HepG2 (cell line): Measurements from ENCODE around the gene PSMC5. TPM values are rescaled to one million over a fixed set of nuclear protein-coding genes. Genes with fewer than 3 reads are reported as not detected.
A peak's percentile ranks its signal among the peaks of the same experiment; 100 is the strongest.

Experiments
- EHMT2 ChIP-seq: fragments of 200-600 bp; sonication (generic); IDR thresholded peaks from 2 replicates; pipeline ENCODE4 v1.7.0; 2017; ENCODE audit warnings: antibody characterized with exemption, low read depth, low read length, borderline replicate concordance
- IRF9 ChIP-seq: sonication (generic); formaldehyde crosslinking; IDR thresholded peaks from 2 replicates; pipeline ENCODE4 v1.8.0; 2022; ENCODE audit warnings: missing genetic modification reagents, mild to moderate bottlenecking, borderline replicate concordance
- NR0B2 ChIP-seq: sonication (generic); formaldehyde crosslinking; IDR thresholded peaks from 2 replicates; pipeline ENCODE4 v1.4.0; 2020; ENCODE audit warnings: mild to moderate bottlenecking, missing genetic modification reagents
- WIZ ChIP-seq: sonication (generic); formaldehyde crosslinking; IDR thresholded peaks from 2 replicates; pipeline ENCODE4 v1.5.1; 2020; ENCODE audit warnings: mild to moderate bottlenecking, missing genetic modification reagents
- ZFP91 ChIP-seq: sonication (generic); formaldehyde crosslinking; IDR thresholded peaks from 2 replicates; pipeline ENCODE4 v1.9.0; 2022; ENCODE audit warnings: missing genetic modification reagents, mild to moderate bottlenecking, borderline replicate concordance
- ZHX2 ChIP-seq, 2 experiments: sonication (generic) in 1 of 2; formaldehyde crosslinking in 1 of 2; IDR thresholded peaks; 2 replicates each; pipeline versions ENCODE4 v1.6.1 to v1.9.0; 2014 to 2022; ENCODE audit warnings: antibody characterized with exemption in 1 of 2, borderline replicate concordance in 1 of 2, inconsistent platforms in 1 of 2, low read depth in 1 of 2, missing genetic modification reagents in 1 of 2
- ZNF275 ChIP-seq: sonication (generic); formaldehyde crosslinking; IDR thresholded peaks from 2 replicates; pipeline ENCODE4 v1.8.0; 2022; ENCODE audit warnings: missing genetic modification reagents, mild to moderate bottlenecking, inconsistent platforms, borderline replicate concordance
- ZNF280B ChIP-seq: sonication (generic); formaldehyde crosslinking; IDR thresholded peaks from 2 replicates; pipeline ENCODE4 v1.5.0; 2020; ENCODE audit warnings: missing genetic modification reagents, mild to moderate bottlenecking, borderline replicate concordance
- ZNF33B ChIP-seq: sonication (generic); formaldehyde crosslinking; IDR thresholded peaks from 2 replicates; pipeline ENCODE4 v1.5.1; 2020; ENCODE audit warnings: mild to moderate bottlenecking, missing genetic modification reagents
- polyA plus RNA-seq, 8 experiments: library from polyadenylated mRNA; depleted of rRNA in 3 of 8; stranded (reverse) in 7 of 8; unstranded in 1 of 8; fragments of >200 nt; fragmentation: Illumina TruSeq in 4 of 8; extraction: Trizol in 4 of 8; gene quantifications; 2 replicates each; pipeline versions ENCODE4 v1.2.1 to v1.2.3, GENCODE V29; 2011 to 2016; ENCODE audit warnings: low read depth in 4 of 8, missing spikeins in 1 of 8, mixed read lengths in 1 of 8; ENCODE audit not compliant: insufficient read depth in 1 of 8
- total RNA-seq, 5 experiments: library from RNA; depleted of rRNA; stranded (reverse); fragments of >200 nt; fragmentation: Illumina TruSeq; extraction: Trizol; gene quantifications; 2 replicates each; pipeline ENCODE4 v1.2.3, GENCODE V29; 2016; ENCODE audit warnings: low read depth in 1 of 5

Gene PSMC5
- total and polyA plus RNA-seq, 2 of the 13 experiments (the other 11 are each of a cell fraction or from before 2014, with no cell fraction given), result 35.3 to 128 TPM

GRCh38 chr17:63827002-63827800, at the start of gene PSMC5, which contains the start of gene FTSJ3 (continued):
- TF ChIP-seq ZFP91 (CRISPR knock-in tag), result peak; percentile 94
- peak; percentile 93 for TF ChIP-seq NR0B2
- TF ChIP-seq IRF9, result no peak; the same call in 1 of the 2 replicates
- TF ChIP-seq ZNF33B (CRISPR knock-in tag), result peak; percentile 26; the same call in 1 of the 2 replicates
- peak; percentile 87 for TF ChIP-seq ZHX2 (IDR thresholded peaks at IDR 0.05; ENCODE audit: low read depth)
- no peak for TF ChIP-seq ZHX2 (CRISPR knock-in tag; IDR thresholded peaks at IDR 0.05; ENCODE audit: borderline replicate concordance)
- peak; percentile 82; the same call in 1 of the 2 replicates for TF ChIP-seq WIZ
- TF ChIP-seq ZNF275 (CRISPR knock-in tag), result peak; percentile 85; the same call in 1 of the 2 replicates
- peak; percentile 85; the same call in 1 of the 2 replicates for TF ChIP-seq EHMT2
- peak; percentile 34; the same call in 1 of the 2 replicates for TF ChIP-seq ZNF280B (CRISPR knock-in tag)
